ENCODE data around the gene LSM14B.

- no peak for TF ChIP-seq CTCF (conservative IDR thresholded peaks at IDR 0.05)
- no peak for TF ChIP-seq ZFX (IDR thresholded peaks at IDR 0.05)
Measured at GRCh38 chr20:62114894-62115293, 7.4 kb upstream of the LSM14B start.
